Thymus (tissue), 14 donors: ENCODE results near the gene C11orf65. TPM values are rescaled to one million over a fixed set of nuclear protein-coding genes. Genes with fewer than 3 reads are reported as not detected.

Source experiments
- DNase-seq, 9 donors: peaks; one replicate each; pipeline ENCODE4 v3.0.0-alpha.2; 2013; ENCODE audit warnings: low spot score in 9 of 9, low read depth in 6 of 9, missing footprints in 1 of 9
- H3K27ac ChIP-seq, 2 donors: one replicate each; pipeline ENCODE4 v1.5.1; 2013; ENCODE audit warnings: control low read depth in 1 of 2, low read depth in 1 of 2, low read length in 1 of 2, mild to moderate bottlenecking in 1 of 2, moderate library complexity in 1 of 2
- H3K27me3 ChIP-seq, 2 donors: one replicate each; pipeline ENCODE4 v1.5.1; 2013; ENCODE audit warnings: low read length in 1 of 2; ENCODE audit not compliant: control insufficient read depth in 2 of 2, insufficient read depth in 1 of 2
- H3K36me3 ChIP-seq, 2 donors: one replicate each; pipeline ENCODE4 v1.5.1; 2013; ENCODE audit warnings: low read length in 1 of 2, mild to moderate bottlenecking in 1 of 2, moderate library complexity in 1 of 2; ENCODE audit not compliant: control insufficient read depth in 2 of 2, insufficient read depth in 2 of 2
- H3K4me1 ChIP-seq, 2 donors: one replicate each; pipeline ENCODE4 v1.5.1; 2013; ENCODE audit warnings: low read length in 2 of 2; ENCODE audit not compliant: control insufficient read depth in 2 of 2, insufficient read depth in 2 of 2
- H3K4me3 ChIP-seq, 2 donors: one replicate each; pipeline ENCODE4 v1.5.1; 2013; ENCODE audit warnings: low read length in 2 of 2, control low read depth in 1 of 2, mild to moderate bottlenecking in 1 of 2
- H3K9me3 ChIP-seq, 2 donors: one replicate each; pipeline ENCODE4 v1.5.1; 2013; ENCODE audit warnings: low read length in 1 of 2, mild to moderate bottlenecking in 1 of 2; ENCODE audit not compliant: control insufficient read depth in 2 of 2, insufficient read depth in 1 of 2
- WGBS: extraction: QIAGEN DNeasy Blood & Tissue Kit; methylation state at CpG from one replicate; pipeline ENCODE4 v1.1.7; 2013; 5-methylcytosine and 5-hydroxymethylcytosine counted together
- long read RNA-seq, 10 donors: transcript quantifications; one replicate each; lab custom pipeline, GENCODE V29; 2026
- polyA plus RNA-seq: library from polyadenylated mRNA; stranded (reverse); fragments of 200-250 nt; gene quantifications from one replicate; pipeline ENCODE4 v1.2.3, GENCODE V29; 2013
- total RNA-seq: library from RNA; stranded (reverse); fragments of 120-200 nt; gene quantifications from one replicate; pipeline ENCODE4 v1.2.4, GENCODE V29; 2013
- donor health status: healthy.

The C11orf65 gene, protein sequence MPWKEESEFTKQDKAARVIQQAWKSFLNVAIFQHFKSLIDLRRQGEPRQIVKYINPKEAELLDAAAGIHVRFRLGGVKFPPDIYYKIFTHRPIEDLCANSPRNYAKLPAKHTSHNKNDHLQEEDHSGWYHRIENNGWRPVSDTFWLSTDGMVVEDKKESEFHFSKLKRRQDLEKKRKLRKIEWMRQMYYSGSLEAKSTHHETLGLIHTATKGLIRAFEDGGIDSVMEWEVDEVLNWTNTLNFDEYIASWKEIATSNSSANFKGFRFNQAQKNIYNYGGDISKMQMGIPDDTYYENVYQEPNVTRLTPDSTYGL
- total RNA-seq (1.8 TPM), polyA plus RNA-seq (1.4 TPM)
- long read RNA-seq, donor 1: 0 reads
- long read RNA-seq, donor 2: 0 reads
- long read RNA-seq, donor 3: 0 reads
- long read RNA-seq, donor 4: 0 reads
- long read RNA-seq, donor 5, partial matches to known transcripts: 31 of 31 reads
- long read RNA-seq, donor 5, other reads (novel, unspliced or antisense): 0 of 31 reads
- long read RNA-seq, donor 6: 0 reads
- long read RNA-seq, donor 7, partial matches to known transcripts: 47 of 47 reads
- long read RNA-seq, donor 7, other reads (novel, unspliced or antisense): 0 of 47 reads
- long read RNA-seq, donor 8: 0 reads
- long read RNA-seq, donor 9: 0 reads
- long read RNA-seq, donor 10: 0 reads

- WGBS: under 1% methylated on average over 35 of the region's 35 CpGs
- no peaks in the 10 kb centered on the region for H3K9me3 ChIP-seq
- DNase-seq: peak; percentile 93 to 99 (median 96)
- no peaks in the 10 kb centered on the region for H3K27me3 ChIP-seq
- peak within 1 kb of the TSS; percentile 94 to 98 for H3K27ac ChIP-seq
- H3K36me3 ChIP-seq: no peaks in the 10 kb centered on the region
- H3K4me1 ChIP-seq: peaks cover 0 to 5% of the 10 kb centered on the region in 2 donors
- peak within 1 kb of the TSS; percentile 75 to 82 for H3K4me3 ChIP-seq
Measured at GRCh38 chr11:108467091-108467823, at the start of gene C11orf65. Gene C11orf65, minus strand, starts transcription at chr11:108467529. Its CDS starts 5,970 bp downstream, at chr11:108461559.

GRCh38 chr11:108516125-108516524 is 48.8 kb upstream of the C11orf65 start:
- H3K27me3 ChIP-seq: no peaks in the 10 kb centered on the region
- no peak overlapping the region for H3K4me3 ChIP-seq
- H3K27ac ChIP-seq: no peak overlapping the region
- no peaks in the 10 kb centered on the region for H3K4me1 ChIP-seq
- H3K36me3 ChIP-seq: no peaks in the 10 kb centered on the region
- no peaks in the 10 kb centered on the region for H3K9me3 ChIP-seq
- WGBS: 98% methylated on average over 4 of the region's 4 CpGs
- DNase-seq: no peak

DNA sequence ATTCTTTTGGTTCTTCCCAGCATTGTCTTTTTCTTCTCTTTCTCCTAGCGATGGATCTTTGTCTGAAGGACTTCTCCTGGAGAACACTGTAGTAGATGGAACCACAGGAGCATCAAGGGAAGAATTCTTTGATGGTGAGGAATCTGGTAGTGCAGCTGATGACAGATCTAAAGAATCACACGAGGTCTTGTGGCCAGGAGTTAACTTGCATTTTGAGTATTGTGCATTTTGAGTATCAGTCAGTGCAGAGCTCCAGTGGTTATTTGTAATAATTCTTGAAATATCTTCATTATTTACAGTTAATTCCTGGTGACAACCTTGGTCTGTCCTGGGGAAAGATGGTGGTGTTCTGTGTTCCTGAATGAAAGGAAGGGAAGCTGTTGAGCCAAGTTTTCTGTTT is 45.4 kb upstream of the C11orf65 start:
- Histone ChIP-seq H3K4me1 (no peaks in the 10 kb centered on the region), H3K9me3 (no peaks in the 10 kb centered on the region), H3K27me3 (no peaks in the 10 kb centered on the region), H3K36me3 (no peaks in the 10 kb centered on the region), H3K4me3 (no peak overlapping the region), H3K27ac (no peak overlapping the region)
- WGBS: 88% methylated on average over 2 of the region's 2 CpGs
- DNase-seq: no peak

- Histone ChIP-seq H3K36me3 (no peaks in the 10 kb centered on the region), H3K27ac (no peak overlapping the region), H3K4me3 (no peak overlapping the region), H3K4me1 (no peaks in the 10 kb centered on the region), H3K9me3 (no peaks in the 10 kb centered on the region), H3K27me3 (no peaks in the 10 kb centered on the region)
- DNase-seq: no peak
- 95% methylated on average over 2 of the region's 2 CpGs for WGBS
Measured at GRCh38 chr11:108511851-108512474, 44.6 kb upstream of the C11orf65 start.

DNA sequence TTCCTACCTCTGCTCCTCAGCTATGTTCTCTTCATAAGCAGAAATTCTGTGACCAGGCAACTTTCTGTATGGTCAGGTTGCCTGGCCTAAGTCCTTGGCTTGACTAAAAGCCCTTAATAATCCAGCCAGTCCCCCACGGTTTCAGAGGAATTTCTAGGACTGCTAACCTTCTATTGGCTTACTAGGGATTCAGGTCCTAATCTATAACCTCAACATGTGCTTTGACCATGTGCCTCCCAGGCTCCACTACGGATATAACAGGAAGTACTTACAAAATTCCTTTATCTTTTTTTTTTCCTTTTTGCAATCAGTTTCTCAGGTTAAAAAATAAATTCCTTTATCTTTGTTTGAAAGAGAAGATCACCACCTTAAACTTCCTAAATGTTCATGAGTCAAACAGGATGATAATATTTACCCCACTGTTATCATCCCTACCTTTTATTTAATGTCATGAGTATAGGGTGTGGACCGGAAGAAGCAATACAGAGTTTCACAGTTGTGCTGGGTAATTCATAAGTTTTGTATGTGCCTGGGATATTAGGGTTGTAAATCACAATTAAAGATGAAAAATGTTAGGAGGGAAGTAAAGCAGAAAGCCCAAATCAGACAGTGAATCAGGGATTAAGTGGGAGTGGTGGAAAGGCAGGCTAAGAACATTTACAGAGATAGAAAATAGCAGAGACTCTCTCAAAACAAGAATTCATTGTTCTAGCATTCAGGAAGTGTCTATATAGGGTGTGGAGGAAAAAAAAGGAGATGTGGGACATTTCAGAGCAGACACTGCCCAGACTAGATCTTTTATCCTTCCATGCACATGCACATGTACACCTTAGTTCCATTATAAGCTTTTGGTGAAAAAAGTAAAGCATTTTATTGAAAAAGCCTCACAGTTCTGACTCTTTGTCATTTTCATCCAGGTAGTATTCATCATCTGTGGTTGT is 41.6 kb upstream of the C11orf65 start:
- Histone ChIP-seq H3K36me3 (no peaks in the 10 kb centered on the region), H3K27ac (no peak overlapping the region), H3K4me3 (no peak overlapping the region), H3K4me1 (no peaks in the 10 kb centered on the region), H3K27me3 (no peaks in the 10 kb centered on the region), H3K9me3 (no peaks in the 10 kb centered on the region)
- WGBS: 94% methylated on average over 3 of the region's 3 CpGs
- no peak for DNase-seq

DNA sequence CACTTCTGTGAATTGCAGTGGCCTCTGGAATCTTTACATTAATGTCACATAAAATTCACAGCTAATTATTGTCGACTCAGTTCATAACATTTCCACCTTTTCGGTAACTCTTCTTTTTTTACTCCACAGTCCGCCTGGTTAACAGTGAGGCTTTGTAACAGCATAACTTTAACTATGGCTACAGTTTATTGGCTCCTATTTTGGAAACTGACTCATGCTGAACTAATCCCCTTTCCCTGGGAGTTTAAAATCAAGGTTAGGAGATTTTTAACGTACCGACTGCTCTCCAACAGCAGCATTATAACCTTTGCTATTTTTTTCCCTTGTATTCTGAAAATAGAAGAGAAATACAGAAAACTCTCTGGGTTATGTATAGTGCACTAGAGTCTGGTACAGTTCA is 34.1 kb upstream of the C11orf65 start:
- Histone ChIP-seq H3K4me3 (no peak overlapping the region), H3K27me3 (no peaks in the 10 kb centered on the region), H3K27ac (no peak overlapping the region), H3K36me3 (no peaks in the 10 kb centered on the region), H3K4me1 (peaks cover 0 to 4% of the 10 kb centered on the region in 2 donors), H3K9me3 (no peaks in the 10 kb centered on the region)
- 99% methylated on average over 5 of the region's 5 CpGs for WGBS
- no peak for DNase-seq

GRCh38 chr11:108500721-108501120 is 33.4 kb upstream of the C11orf65 start:
- Histone ChIP-seq H3K36me3 (no peaks in the 10 kb centered on the region), H3K27ac (no peak overlapping the region), H3K9me3 (no peaks in the 10 kb centered on the region), H3K4me3 (no peak overlapping the region), H3K27me3 (no peaks in the 10 kb centered on the region), H3K4me1 (peaks cover 0 to 4% of the 10 kb centered on the region in 2 donors)
- DNase-seq: no peak
- WGBS: 64% methylated on average over 2 of the region's 2 CpGs

- no peaks in the 10 kb centered on the region for H3K27me3 ChIP-seq
- H3K4me1 ChIP-seq: peaks cover 0 to 4% of the 10 kb centered on the region in 2 donors
- peaks cover 0 to 1% of the 10 kb centered on the region in 2 donors for H3K36me3 ChIP-seq
- H3K9me3 ChIP-seq: no peaks in the 10 kb centered on the region
- H3K27ac ChIP-seq: no peak overlapping the region
- DNase-seq: no peak
- H3K4me3 ChIP-seq: no peak overlapping the region
- 98% methylated on average over 4 of the region's 4 CpGs for WGBS
Measured at GRCh38 chr11:108500169-108500568, 32.8 kb upstream of the C11orf65 start.
